Kidney (tissue), 14 donors: ENCODE data around the gene GET3. TPM values are rescaled to one million over a fixed set of nuclear protein-coding genes. Genes with fewer than 3 reads are reported as not detected.

Source experiments
- DNase-seq, 5 donors: peaks; one replicate each; pipeline ENCODE4 v3.0.0-alpha.2; 2013 to 2020
- FAIRE-seq: peaks from 2 replicates; lab custom pipeline; 2012; peaks lifted over from hg19 to GRCh38; lab: Jason Lieb, UNC
- H3K27ac ChIP-seq, 2 donors: one replicate each; pipeline ENCODE4 v1.7.0; 2013; ENCODE audit warnings: low read depth in 2 of 2, low read length in 2 of 2, inconsistent platforms in 1 of 2
- H3K27me3 ChIP-seq: one replicate; pipeline ENCODE4 v1.7.1; 2013; ENCODE audit warnings: low read length, inconsistent platforms; ENCODE audit not compliant: control insufficient read depth, insufficient read depth
- H3K36me3 ChIP-seq, 3 donors: one replicate each; pipeline versions ENCODE4 v1.7.0 to v1.7.1; 2013; ENCODE audit warnings: low read length in 3 of 3, control low read depth in 1 of 3, inconsistent platforms in 1 of 3; ENCODE audit not compliant: insufficient read depth in 3 of 3, control insufficient read depth in 2 of 3
- H3K4me1 ChIP-seq, 3 donors: one replicate each; pipeline versions ENCODE4 v1.7.0 to v1.7.1; 2013; ENCODE audit warnings: low read length in 3 of 3, inconsistent platforms in 1 of 3, low read depth in 1 of 3; ENCODE audit not compliant: control insufficient read depth in 2 of 3, insufficient read depth in 2 of 3
- H3K4me3 ChIP-seq, 3 donors: one replicate each; pipeline versions ENCODE4 v1.7.0 to v1.8.1; 2013; ENCODE audit warnings: low read length in 3 of 3, control low read depth in 1 of 3, inconsistent platforms in 1 of 3
- H3K9ac ChIP-seq, 3 donors: one replicate each; pipeline versions ENCODE4 v1.7.0 to v1.7.1; 2013; ENCODE audit warnings: low read length in 3 of 3, control low read depth in 1 of 3, inconsistent platforms in 1 of 3
- H3K9me3 ChIP-seq, 3 donors: one replicate each; pipeline versions ENCODE4 v1.7.0 to v1.7.1; 2013; ENCODE audit warnings: low read length in 3 of 3, control low read depth in 1 of 3, inconsistent platforms in 1 of 3; ENCODE audit not compliant: control insufficient read depth in 2 of 3, insufficient read depth in 1 of 3
- intact Hi-C: fragments of 100-400 bp; cut with DNase I; formaldehyde crosslinking; loops from one replicate; pipeline ENCODE4 v1.11.1; 2022
- polyA plus RNA-seq: library from polyadenylated mRNA; stranded (reverse); fragments of 350-450 nt; fragmentation: Illumina TruSeq; extraction: RNeasy Lipid Tissue Mini Kit (QIAGEN cat#74804); gene quantifications from one replicate; pipeline ENCODE4 v1.2.3, GENCODE V29; 2014; ENCODE audit warnings: low read depth, low replicate concordance; ENCODE audit not compliant: insufficient read depth
- total RNA-seq: library from RNA; stranded (reverse); fragmentation: NEBNext Ultra II Directional; extraction: Animal tissue kit (Norgen Biotek cat#: 25700); gene quantifications from one replicate; pipeline ENCODE4 v1.2.1, GENCODE V29; 2021
- TF ChIP-seq, protein P1 (sequence below): IDR thresholded peaks from 3 replicates; pipeline ENCODE4 v1.5.1; 2012; ENCODE audit warnings: mild to moderate bottlenecking, moderate library complexity, borderline replicate concordance; ENCODE audit not compliant: insufficient read depth; ENCODE audit errors: extremely low read depth
- donor health status: control.
- donor health status: control.
- donor health status: control.
- donor health status: control.
- donor health status: control.
- donor health status: DM: yes; HTN: yes; CAD: no.
- donor health status: Normal renal cell carcinoma (clear cell type).

GET3 gene
- total and polyA plus RNA-seq, 2 donors from 2014 or later, result 71.3 to 132 TPM

DNA sequence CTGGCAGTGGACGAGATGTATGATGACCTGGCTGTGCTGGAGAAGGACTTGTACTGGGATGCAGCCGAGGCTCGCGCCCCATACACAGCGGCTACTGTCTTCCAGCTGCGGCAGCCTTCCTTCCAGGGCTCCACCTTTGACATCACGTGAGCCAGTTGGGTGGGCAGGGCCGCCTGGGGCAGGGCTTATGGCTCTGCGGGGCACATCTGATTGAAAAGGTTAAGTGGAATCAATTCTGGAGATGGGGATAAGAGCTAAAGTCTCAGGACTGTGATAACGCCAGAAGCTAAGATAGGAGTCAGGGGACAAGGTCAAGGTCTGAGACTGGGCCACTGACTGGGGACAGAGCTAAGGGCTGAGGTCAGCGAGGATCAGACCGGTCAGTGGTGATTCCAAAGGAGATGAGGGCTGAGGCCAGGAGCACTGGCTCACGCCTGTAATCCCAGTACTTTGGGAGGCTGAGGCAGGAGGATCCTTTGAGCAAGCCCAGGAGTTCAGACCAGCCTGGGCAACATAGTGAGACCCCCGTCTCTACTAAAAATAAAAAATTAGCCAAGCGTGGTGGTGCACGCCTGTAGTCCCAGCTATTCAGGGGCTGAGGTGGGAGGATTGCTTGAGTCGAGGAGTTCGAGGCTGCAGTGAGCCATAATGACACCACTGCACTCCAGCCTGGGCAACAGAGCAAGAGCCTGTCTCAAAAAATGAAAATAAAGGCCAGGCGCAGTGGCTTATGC is 19.0 kb downstream of the GET3 start:
- Histone ChIP-seq H3K9ac (no peak overlapping the region), H3K4me1 (peaks cover 0 to 2% (median 0%) of the 10 kb centered on the region in 3 donors), H3K4me3 (no peak overlapping the region), H3K27ac (no peak overlapping the region), H3K9me3 (no peaks in the 10 kb centered on the region), H3K27me3 (no peaks in the 10 kb centered on the region), H3K36me3 (no peaks in the 10 kb centered on the region)
- DNase-seq (no peak), FAIRE-seq (no peak)
- intact Hi-C loops, result no loop called here
- TF ChIP-seq, protein P1, sequence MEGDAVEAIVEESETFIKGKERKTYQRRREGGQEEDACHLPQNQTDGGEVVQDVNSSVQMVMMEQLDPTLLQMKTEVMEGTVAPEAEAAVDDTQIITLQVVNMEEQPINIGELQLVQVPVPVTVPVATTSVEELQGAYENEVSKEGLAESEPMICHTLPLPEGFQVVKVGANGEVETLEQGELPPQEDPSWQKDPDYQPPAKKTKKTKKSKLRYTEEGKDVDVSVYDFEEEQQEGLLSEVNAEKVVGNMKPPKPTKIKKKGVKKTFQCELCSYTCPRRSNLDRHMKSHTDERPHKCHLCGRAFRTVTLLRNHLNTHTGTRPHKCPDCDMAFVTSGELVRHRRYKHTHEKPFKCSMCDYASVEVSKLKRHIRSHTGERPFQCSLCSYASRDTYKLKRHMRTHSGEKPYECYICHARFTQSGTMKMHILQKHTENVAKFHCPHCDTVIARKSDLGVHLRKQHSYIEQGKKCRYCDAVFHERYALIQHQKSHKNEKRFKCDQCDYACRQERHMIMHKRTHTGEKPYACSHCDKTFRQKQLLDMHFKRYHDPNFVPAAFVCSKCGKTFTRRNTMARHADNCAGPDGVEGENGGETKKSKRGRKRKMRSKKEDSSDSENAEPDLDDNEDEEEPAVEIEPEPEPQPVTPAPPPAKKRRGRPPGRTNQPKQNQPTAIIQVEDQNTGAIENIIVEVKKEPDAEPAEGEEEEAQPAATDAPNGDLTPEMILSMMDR, result no peak

DNA sequence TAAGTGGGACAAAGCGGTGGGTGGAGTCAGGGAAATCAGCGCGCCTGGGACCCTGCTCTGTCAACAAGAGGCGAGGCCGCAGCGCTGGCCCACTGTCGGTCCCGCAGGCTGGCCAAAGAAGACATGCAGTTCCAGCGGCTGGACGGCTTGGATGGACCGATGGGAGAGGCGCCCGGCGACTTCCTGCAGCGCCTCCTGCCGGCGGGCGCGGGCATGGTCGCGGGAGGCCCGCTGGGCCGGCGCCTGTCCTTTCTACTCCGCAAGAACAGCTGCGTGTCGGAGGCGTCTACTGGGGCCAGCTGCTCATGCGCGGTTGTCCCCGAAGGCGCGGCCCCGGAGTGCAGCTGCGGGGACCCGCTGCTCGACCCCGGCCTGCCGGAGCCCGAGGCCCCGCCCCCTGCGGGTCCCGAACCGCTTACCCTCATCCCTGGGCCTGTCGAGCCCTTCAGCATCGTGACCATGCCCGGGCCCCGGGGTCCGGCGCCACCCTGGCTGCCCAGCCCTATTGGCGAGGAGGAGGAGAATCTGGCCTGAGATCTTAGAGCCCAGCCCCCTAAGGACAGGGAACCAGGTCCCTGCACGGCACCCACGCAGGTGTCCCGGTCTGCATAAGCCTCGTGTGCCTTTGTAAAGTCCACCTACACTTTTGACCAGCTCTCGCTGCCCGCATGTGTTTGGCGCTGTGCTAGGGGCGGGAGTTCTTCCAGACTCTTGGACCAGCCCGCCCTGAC is 20.4 kb downstream of the GET3 start:
- FAIRE-seq (no peak), DNase-seq (peak; percentile 78 to 89 (median 87))
- Histone ChIP-seq H3K36me3 (peaks cover 0 to 3% (median 0%) of the 10 kb centered on the region in 3 donors), H3K9me3 (no peaks in the 10 kb centered on the region), H3K27ac (no peak overlapping the region), H3K27me3 (no peaks in the 10 kb centered on the region), H3K4me3 (peak overlapping the region in 2 of 3 donors; percentile 33 to 39), H3K9ac (peak overlapping the region in 2 of 3 donors; percentile 7 to 16), H3K4me1 (peaks cover 0 to 2% (median 0%) of the 10 kb centered on the region in 3 donors)
- intact Hi-C loops, result no loop called here
- TF ChIP-seq, protein P1, result peak; percentile 75

DNA sequence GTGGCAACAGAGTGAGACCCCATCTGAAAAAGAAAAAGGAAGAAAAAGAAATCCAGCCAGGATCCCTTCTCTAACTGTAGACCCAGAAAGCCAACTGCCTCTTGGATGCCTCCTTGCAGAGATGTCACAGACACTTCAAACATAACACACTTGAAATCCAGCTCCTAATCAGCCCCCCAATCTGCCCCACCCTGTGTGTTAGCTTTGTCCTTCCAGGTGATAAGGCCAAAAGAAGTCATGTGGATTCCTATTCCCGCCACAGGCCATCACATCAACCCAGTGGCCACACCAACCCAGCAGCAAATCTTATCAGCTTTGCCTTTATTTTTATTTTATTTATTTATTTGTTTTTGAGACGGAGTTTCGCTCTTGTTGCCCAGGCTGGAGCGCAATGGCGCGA is 22.4 kb downstream of the GET3 start:
- intact Hi-C loops, result loop anchor here (5.0 kb wide), 1 partner anchor 83 kb away; no protein-coding TSS in a partner anchor
- FAIRE-seq, result no peak
- H3K9me3 ChIP-seq, result no peaks in the 10 kb centered on the region
- no peak overlapping the region for H3K4me3 ChIP-seq
- TF ChIP-seq, protein P1, result no peak
- no peaks in the 10 kb centered on the region for H3K27me3 ChIP-seq
- no peak overlapping the region for H3K27ac ChIP-seq
- H3K4me1 ChIP-seq, result peaks cover 0 to 2% (median 0%) of the 10 kb centered on the region in 3 donors
- H3K9ac ChIP-seq, result no peak overlapping the region
- DNase-seq, result no peak
- H3K36me3 ChIP-seq, result peaks cover 0 to 13% (median 2%) of the 10 kb centered on the region in 3 donors
